Renal pelvis (tissue), 3 donors: Measurements from ENCODE around the gene SFXN2. TPM values are rescaled to one million over a fixed set of nuclear protein-coding genes. Genes with fewer than 3 reads are reported as not detected.

ENCODE experiments used
- polyA plus RNA-seq, 3 donors: library from polyadenylated mRNA; unstranded; fragments of 120-200 nt; gene quantifications; one replicate each; pipeline ENCODE4 v1.2.1, GENCODE V29; 2013; ENCODE audit not compliant: insufficient read length in 3 of 3

SFXN2 gene
- polyA plus RNA-seq, 3 donors: 53.6 to 80.0 (median 70.4) TPM

Other genes with a start within 250 kb of the SFXN2 start
- 10 to 100 TPM; 78.4 to 96.4 (median 79.2) TPM for gene ACTR1A, start 211.9 kb upstream of the SFXN2 start, polyA plus RNA-seq
- 10 to 100 TPM; 30.9 to 33.1 (median 31.2) TPM for gene SUFU, start 210.7 kb upstream of the SFXN2 start, polyA plus RNA-seq
- 100 to 1,000 TPM; 136 to 140 (median 136) TPM for gene TRIM8, start 70.2 kb upstream of the SFXN2 start, polyA plus RNA-seq
- 10 to 100 TPM; 30.5 to 31.3 (median 30.9) TPM for gene ARL3, start 239 bp upstream of the SFXN2 start, polyA plus RNA-seq
- gene WBP1L, start 29.3 kb downstream of the SFXN2 start, polyA plus RNA-seq: 10 to 100 TPM; 45.7 to 48.9 (median 47.1) TPM
- gene CYP17A1, start 122.8 kb downstream of the SFXN2 start, polyA plus RNA-seq: 1 to 10 TPM in 2 of 3 donors, under 1 TPM in 1; 0.52 to 8.3 (median 4.6) TPM
- 10 to 100 TPM; 39.8 to 52.7 (median 49.2) TPM for gene BORCS7, start 139.6 kb downstream of the SFXN2 start, polyA plus RNA-seq
- 10 to 100 TPM; 19.5 to 26.0 (median 23.1) TPM for gene AS3MT, start 154.8 kb downstream of the SFXN2 start, polyA plus RNA-seq
- gene CNNM2, start 203.7 kb downstream of the SFXN2 start, polyA plus RNA-seq: 10 to 100 TPM; 10.2 to 11.5 (median 10.9) TPM